ENCODE measurements around the gene DPF3.

Gene DPF3

GRCh38 chr14:72645706-72646105 is 248.2 kb downstream of the DPF3 start:
- DNase-seq (ENCODE audit: low spot score) = no peak

DNA sequence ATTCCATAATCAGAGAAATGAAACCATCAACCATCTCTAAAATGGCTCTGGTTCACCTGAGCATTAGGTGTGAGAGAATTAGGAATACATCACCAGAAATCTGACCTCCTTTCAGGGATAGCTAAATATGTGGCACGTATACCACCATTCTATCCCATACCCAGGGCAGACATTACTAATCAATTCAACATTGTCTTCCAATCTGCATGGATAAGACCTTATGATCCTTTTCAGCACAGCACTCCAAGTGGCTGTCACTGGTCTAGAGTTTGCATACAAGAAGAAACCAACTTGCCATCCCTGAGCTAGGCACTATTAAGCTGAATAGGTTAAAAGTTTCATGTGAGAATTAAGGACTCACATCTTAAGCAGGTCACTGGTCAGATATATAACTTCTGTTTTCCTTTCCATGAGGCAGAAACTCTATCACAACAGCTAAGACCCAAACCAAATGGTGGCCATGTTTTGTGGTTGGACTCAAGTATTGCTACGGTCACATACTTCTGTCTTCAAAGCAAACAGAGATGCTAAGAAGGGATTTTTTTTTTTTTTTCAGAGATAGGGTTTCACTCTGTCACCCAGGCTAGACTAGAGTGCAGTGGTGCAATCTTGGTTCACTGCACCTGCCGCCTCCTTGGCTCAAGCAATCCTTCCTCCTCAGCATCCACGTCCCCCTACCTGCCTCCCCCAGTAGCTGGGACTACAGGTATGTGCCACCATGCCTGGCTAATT is 249.0 kb downstream of the DPF3 start:
- no peak for DNase-seq (ENCODE audit: low spot score)

- DNase-seq (ENCODE audit: low spot score) = no peak
Measured at GRCh38 chr14:72644038-72644437, 249.9 kb downstream of the DPF3 start.

GRCh38 chr14:72643317-72643801 is 250.5 kb downstream of the DPF3 start:
- DNase-seq (ENCODE audit: low spot score) = no peak

DNA sequence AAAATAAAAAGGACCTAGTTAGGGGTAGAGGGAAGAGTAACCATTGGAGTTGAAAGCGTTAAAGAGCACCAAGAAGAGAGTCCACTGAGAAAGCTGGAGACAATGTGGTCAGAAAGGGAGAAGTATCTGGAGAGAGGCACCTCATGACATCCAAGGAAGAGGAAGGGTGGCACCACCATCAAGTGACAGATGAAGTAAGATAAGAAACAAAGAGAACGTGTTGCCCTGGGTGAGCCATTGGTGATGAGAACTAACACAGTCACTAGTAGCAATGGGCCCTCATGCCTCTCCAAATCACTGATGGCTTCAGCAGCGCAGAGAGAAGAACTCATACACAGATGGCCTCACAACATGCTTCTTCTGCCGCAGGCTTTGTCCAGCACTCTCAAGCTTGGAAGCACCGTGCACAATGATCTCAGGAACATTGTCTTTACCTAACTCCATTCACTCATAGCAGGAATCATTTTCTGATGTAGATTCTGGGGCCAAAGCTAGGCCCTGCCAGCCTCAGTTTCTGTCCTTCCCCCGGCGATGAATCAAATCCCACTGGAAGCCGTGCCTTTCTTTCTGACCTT is 252.9 kb downstream of the DPF3 start:
- DNase-seq (ENCODE audit: low spot score) = no peak

GRCh38 chr14:72638021-72638420 is 255.9 kb downstream of the DPF3 start:
- DNase-seq (ENCODE audit: low spot score) = no peak

- DNase-seq (ENCODE audit: low spot score) = no peak
Measured at GRCh38 chr14:72636871-72637270, 257.0 kb downstream of the DPF3 start.

DNA sequence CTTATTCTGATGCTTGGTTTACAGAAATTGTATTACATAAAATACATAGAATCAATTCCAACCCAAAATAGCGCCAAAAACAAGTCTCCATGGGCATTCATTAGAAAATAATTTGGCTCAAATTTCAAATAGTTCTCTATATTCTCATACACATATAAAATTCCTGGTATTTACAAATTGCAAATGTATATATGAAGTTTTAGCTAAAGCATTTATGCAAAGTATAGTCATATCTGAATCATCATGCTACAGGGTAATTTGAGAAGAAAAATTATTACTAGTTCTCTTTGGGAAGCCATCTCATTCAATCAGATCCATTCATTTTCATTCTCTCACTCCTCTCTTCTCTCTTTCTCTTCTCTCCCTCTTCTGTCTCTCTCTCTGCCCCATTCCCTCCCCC is 257.8 kb downstream of the DPF3 start:
- DNase-seq (ENCODE audit: low spot score) = no peak

GRCh38 chr14:72634691-72635616 is 258.9 kb downstream of the DPF3 start:
- no peak for DNase-seq (ENCODE audit: low spot score)

- DNase-seq (ENCODE audit: low spot score) = no peak
Measured at GRCh38 chr14:72633551-72633950, 260.4 kb downstream of the DPF3 start.

GRCh38 chr14:72632727-72633126 is 261.2 kb downstream of the DPF3 start:
- no peak for DNase-seq (ENCODE audit: low spot score)

GRCh38 chr14:72631401-72631800 is 262.5 kb downstream of the DPF3 start:
- DNase-seq (ENCODE audit: low spot score) = no peak

GRCh38 chr14:72630374-72630773 is 263.5 kb downstream of the DPF3 start:
- DNase-seq (ENCODE audit: low spot score) = no peak

DNA sequence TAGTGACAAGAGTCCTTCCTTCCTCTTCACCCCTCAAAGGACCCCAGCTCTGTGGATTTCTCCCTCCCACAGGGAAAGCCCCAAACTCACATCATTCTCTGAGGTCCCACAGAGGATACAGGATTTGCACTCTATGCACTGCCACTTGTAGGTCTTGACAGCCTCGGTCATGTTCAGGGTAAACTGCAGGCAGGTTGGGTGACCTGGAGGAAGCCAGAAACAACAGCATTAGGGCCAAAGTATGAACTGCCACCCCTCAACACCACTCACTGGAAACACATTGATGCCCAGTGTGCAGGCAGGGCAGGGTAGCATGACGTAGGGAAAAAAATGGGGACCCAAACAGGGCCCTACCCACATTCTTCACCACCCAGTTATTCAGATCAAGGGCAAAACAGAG is 264.4 kb downstream of the DPF3 start:
- no peak for DNase-seq (ENCODE audit: low spot score)

DNA sequence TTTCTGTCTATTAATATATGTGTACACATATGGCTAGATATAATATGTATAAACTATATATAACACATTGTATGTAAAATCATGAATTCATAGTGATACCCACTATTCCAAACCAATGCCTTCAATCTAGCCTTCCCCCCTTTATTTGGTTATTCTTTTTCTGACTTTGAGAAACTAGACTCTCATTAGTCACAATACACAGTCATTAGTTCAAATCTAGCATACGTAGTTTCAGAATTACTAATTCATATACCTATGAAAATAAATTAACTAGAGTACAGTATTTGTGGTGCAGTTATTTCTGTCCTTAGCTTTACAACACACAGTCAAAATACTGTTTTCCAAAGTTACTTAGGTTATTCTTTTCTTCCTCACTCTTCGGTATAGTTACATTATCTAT is 268.2 kb downstream of the DPF3 start:
- no peak for DNase-seq (ENCODE audit: low spot score)

GRCh38 chr14:72621387-72622065 is 272.4 kb downstream of the DPF3 start:
- DNase-seq (ENCODE audit: low spot score) = no peak

GRCh38 chr14:72619881-72620280 is 274.0 kb downstream of the DPF3 start:
- no peak for DNase-seq (ENCODE audit: low spot score)

DNA sequence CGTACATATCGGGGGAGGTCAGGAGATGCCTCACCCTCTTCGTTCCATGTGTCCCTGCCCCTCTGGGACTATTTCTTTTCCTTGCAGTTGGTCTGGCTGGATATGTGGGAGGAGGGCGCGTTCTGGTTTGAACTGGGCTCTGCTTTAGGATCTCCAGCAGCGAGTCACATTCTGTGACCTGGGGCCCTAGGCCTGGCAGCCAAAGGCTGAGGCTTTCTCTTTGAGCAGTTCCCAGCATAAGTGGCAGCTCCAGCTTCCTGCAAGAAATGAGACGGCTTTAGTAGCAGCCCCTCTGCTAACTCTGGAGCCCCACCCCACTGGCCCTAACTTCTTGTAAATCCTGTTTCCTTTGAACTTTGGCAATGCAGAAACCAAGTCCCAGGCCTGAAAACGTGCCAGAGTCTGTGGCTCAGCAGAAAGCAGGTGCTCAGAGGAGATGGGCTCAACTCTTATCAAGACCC is 274.8 kb downstream of the DPF3 start:
- DNase-seq (ENCODE audit: low spot score) = no peak

- DNase-seq (ENCODE audit: low spot score) = no peak
Measured at GRCh38 chr14:72618424-72618823, 275.5 kb downstream of the DPF3 start.

GRCh38 chr14:72617391-72618031 is 276.4 kb downstream of the DPF3 start:
- no peak for DNase-seq (ENCODE audit: low spot score)

- DNase-seq (ENCODE audit: low spot score) = no peak
Measured at GRCh38 chr14:72616811-72617210, 277.1 kb downstream of the DPF3 start.

- DNase-seq (ENCODE audit: low spot score) = no peak
Measured at GRCh38 chr14:72616294-72616693, 277.6 kb downstream of the DPF3 start.
